VCaP (cell line): ENCODE data around the gene SFRP2.

ENCODE experiments used
- H3K27ac ChIP-seq: fragments of 450-650 bp; 2 replicates; pipeline ENCODE4 v1.5.1; 2017
- CTCF ChIP-seq: fragments of 450-650 bp; conservative IDR thresholded peaks from 2 replicates; pipeline ENCODE4 v1.5.1; 2017; ENCODE audit warnings: mild to moderate bottlenecking, moderate library complexity

SFRP2 gene

DNA sequence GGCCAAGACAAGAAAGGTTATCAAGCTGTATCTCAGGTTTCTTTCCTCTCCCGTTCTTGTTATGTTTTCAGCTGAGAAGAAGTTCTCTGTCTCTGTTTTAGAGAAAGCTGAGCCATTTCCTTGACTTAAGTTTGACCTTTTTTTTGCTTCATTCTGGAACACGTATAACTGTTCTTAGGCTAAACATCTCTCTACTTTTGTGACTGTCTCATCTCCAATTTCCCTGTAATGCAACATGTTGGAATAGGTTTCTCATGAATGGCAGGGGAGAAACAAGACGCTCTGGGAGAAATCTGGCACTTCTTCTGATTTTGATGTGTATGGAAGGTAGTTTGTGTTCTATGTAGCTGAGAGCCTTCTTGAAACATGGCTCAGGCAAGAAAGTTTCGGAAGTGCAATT lies 36.2 kb upstream of the SFRP2 start:
- TF ChIP-seq CTCF: no peak

GRCh38 chr4:153824501-153824900 lies 35.6 kb upstream of the SFRP2 start:
- no peak for TF ChIP-seq CTCF
- H3K27ac ChIP-seq: no peak overlapping the region

More for the DNA sequence above, 36.2 kb upstream of the SFRP2 start:
- no peak overlapping the region for H3K27ac ChIP-seq

DNA sequence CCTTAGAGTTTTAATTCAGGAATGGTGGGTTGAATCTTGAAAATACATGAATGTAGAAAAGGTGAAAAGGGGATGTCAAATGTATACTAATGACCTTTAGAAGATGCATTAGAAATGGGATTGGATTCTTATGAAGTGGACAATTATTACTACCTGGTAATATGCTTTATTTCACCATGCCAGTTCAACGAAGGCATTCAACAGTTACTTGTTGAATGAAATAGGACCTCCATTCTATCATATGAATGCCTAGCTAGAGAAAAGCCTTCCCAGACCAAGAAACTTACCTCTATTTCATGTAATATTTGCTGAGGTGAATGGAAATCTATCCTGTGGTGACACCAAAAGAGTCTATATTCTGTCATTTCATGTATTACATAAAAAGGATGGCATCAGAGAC lies 34.6 kb upstream of the SFRP2 start:
- H3K27ac ChIP-seq: no peak overlapping the region
- no peak for TF ChIP-seq CTCF

DNA sequence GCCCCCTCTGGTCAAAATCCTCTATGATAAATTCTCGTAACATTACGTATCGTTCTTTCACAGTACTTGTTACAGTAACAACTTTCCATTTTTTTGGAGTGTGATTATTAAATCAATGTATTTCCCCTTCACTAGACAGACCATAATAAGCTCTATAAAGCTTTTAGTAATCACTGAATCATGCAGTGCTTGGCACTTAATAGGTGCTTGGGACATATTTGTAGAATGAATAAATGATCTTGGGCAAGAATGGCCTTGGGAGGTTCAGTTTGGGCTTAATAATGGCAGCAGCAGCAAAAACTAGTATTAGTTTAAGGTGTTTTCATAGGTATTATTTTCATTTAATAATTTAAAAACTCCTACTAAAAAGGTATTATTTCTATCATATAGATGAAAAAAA lies 33.4 kb upstream of the SFRP2 start:
- H3K27ac ChIP-seq: no peak overlapping the region
- TF ChIP-seq CTCF: no peak

DNA sequence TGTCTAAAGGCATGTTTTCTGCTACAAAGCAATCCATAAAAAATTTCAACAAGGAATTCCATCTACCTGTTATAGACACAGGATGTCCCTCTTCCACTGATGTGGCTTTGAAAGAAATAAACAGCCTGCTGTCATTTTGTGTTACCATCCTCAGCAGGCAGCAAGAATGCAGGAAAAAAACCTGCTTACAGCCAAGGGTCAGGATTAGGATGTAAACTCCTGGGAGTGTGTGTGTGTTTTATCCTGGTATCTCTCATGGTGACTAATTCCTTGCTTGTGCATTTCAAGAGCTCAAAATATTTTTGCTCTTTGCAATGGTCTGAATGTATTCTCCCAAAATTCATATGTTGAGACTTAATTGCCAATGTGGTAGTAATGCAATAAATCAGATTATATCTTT lies 28.6 kb upstream of the SFRP2 start:
- H3K27ac ChIP-seq: no peak overlapping the region
- no peak for TF ChIP-seq CTCF

DNA sequence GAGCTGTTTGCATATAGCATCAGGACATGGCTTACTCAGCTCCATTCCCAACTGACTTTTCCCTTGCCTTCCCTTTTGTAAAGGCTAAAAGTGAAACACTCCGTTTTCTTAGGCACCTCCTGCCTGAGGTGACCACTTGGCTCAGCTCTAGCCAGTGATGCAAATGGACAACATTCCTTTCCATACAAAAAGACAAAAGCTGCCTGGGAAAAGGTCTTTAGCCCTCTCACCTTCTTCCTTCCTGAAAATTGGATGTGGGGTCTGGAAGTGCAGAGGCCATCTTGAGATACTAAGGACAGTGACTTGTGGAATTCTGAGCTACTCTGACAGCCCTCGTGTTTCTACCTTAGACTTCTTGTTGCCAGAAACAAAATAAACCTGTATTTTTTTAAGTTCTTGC lies 27.7 kb upstream of the SFRP2 start:
- no peak for TF ChIP-seq CTCF
- no peak overlapping the region for H3K27ac ChIP-seq

DNA sequence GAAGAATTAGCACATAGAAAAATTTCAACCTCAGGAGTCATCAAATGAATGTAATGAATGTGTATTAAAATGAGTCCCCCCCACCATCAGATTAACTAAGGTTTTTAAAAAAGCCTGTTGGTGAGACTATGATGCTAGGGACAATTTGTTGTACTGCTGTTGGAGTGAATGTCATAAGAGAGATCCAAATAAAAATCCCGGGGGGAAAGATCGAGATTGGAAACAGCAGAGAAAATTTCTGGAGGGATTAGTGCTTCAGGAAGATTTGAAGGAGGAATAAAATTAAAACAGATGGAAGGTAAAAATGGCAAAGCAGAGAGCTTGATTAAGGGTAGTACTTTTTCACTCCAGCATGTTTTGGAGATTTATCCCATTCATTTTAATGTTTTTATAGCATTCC lies 25.9 kb upstream of the SFRP2 start:
- no peak overlapping the region for H3K27ac ChIP-seq
- TF ChIP-seq CTCF: no peak
